Vagina (tissue), 2 donors: ENCODE results near the gene PKN1.

Experiments
- CTCF ChIP-seq, 3 experiments: fragments of 450-650 bp in 2 of 3; fragments of 200-600 bp in 1 of 3; sonication (generic) in 1 of 3; IDR thresholded peaks; one replicate each; pipeline ENCODE4 v1.5.1; 2017 to 2019; ENCODE audit warnings: antibody characterized with exemption in 3 of 3, mild to moderate bottlenecking in 2 of 3, moderate library complexity in 2 of 3
- POLR2A ChIP-seq, 2 donors: fragments of 450-650 bp; IDR thresholded peaks; one replicate each; pipeline ENCODE4 v1.6.1; 2017; ENCODE audit warnings: antibody characterized with exemption in 2 of 2, mild to moderate bottlenecking in 2 of 2, moderate library complexity in 2 of 2
- POLR2AphosphoS5 ChIP-seq, 2 donors: sonication (generic); formaldehyde crosslinking; IDR thresholded peaks; one replicate each; pipeline ENCODE4 v1.9.0; 2017; ENCODE audit warnings: antibody characterized with exemption in 2 of 2, mild to moderate bottlenecking in 2 of 2, low read depth in 1 of 2; ENCODE audit not compliant: insufficient read depth in 1 of 2

- TF ChIP-seq POLR2A (IDR thresholded peaks at IDR 0.05) (no peak), CTCF (IDR thresholded peaks at IDR 0.05) (no peak), POLR2AphosphoS5 (IDR thresholded peaks at IDR 0.05; ENCODE audit: insufficient read depth in 1 of 2, low read depth in 1 of 2) (no peak)
Observed at GRCh38 chr19:14470031-14470876, 37.1 kb downstream of the PKN1 start.
